Measurements from ENCODE around the gene MAP3K5.
"Not testable (repeated sequence)": the region's sequence is repeated elsewhere in the genome, so short reads cannot be mapped to it uniquely, and the experiment has no call there.

The MAP3K5 gene

DNA sequence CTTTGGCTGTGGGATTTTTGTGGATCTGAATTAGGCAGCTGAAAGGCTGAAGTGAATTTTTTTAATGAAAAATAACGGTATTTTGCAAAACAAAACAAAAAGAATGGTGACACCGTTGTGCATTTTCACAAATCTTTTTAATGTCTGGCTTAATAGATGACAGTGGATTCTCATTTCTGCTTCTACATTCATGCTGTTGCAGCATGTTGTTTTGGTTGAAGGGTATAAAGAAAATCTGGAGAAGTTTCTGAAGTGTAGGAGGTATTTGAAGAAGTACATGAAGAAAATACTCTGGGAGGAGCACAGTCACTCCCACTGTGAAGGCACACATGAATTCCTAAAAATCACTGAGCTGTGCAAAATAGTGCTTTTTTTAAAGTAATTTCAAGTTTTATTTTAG lies 3.1 kb upstream of the MAP3K5 start:
- in situ Hi-C loops (cut with HindIII; ENCODE audit: low sequenced_read_pairs) = no loop called here

DNA sequence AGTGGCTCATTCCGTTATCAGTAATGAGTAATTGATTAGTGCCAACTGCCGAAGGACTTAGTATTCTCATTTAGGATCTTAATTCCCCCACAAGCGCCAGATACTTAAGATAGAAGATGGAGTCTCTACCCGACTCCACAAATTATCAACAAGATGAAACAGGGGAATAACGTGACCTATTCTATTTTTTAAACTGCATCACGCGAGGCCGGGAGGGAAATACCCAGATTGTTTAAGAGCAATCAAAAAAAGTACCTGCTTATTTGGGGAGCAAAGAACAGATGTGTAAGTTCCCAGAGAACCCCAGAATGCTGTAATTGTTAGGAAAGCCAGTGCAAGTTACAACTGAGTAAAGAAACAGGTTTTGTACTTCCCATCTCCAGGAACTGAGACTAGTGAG lies 1.1 kb upstream of the MAP3K5 start:
- in situ Hi-C loops (cut with HindIII; ENCODE audit: low sequenced_read_pairs) = no loop called here

DNA sequence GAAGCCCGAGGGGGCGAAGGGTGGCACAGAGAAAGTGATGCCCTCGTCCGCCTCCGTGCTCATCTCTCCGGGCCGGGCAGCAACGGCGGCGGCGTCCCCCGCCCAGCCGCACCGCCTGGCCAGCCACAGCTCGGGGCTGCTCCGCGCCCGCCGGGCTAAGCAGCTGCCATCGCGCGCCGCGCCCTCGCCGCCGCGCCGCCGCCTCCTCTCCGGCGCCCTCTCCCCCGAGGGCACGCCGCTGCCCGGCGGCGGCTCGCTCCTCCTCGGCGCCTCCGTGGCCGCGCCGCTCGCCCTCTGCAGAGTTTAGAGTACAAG lies 225 bp downstream of the MAP3K5 start:
- in situ Hi-C loops (cut with HindIII; ENCODE audit: low sequenced_read_pairs) = no loop called here

DNA sequence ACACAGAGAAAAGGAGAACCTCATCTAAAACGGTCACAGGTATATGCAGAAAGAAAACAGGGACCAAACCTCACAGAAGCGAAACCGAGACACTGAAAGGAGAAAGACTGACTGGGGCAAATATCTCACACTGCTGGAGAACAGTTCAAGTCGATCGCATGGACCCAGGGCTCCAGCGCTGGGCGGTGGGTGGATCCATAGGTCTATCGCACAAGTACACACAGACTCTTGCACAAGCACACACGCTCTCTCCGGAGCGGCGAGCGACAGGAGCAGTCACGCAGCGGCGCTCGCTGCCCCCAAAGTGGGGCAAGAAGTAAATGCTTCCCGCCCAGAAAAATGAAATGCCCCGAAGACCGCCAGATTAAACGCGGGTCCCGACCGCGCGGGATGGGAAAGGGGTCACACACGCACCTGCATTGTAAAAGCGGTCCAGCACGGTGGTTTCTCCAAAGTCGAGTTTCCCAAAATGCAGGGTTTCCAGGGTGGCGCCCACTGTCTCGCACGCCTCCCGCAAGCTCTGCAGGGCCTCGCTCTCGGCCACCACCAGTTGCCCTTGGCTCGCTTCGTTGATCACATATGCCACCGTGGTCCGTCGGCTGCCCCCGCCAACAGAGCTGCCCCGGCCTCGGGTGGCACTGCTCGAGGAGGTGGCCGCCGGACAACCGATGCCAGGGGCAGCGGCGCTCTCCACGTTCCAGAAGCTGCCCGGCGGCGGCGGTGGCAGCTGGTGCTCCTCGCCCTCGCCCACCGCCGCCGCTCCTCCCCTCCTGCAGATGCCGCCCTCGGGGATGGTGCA lies 782 bp downstream of the MAP3K5 start:
- in situ Hi-C loops (cut with HindIII; ENCODE audit: low sequenced_read_pairs) = no loop called here

DNA sequence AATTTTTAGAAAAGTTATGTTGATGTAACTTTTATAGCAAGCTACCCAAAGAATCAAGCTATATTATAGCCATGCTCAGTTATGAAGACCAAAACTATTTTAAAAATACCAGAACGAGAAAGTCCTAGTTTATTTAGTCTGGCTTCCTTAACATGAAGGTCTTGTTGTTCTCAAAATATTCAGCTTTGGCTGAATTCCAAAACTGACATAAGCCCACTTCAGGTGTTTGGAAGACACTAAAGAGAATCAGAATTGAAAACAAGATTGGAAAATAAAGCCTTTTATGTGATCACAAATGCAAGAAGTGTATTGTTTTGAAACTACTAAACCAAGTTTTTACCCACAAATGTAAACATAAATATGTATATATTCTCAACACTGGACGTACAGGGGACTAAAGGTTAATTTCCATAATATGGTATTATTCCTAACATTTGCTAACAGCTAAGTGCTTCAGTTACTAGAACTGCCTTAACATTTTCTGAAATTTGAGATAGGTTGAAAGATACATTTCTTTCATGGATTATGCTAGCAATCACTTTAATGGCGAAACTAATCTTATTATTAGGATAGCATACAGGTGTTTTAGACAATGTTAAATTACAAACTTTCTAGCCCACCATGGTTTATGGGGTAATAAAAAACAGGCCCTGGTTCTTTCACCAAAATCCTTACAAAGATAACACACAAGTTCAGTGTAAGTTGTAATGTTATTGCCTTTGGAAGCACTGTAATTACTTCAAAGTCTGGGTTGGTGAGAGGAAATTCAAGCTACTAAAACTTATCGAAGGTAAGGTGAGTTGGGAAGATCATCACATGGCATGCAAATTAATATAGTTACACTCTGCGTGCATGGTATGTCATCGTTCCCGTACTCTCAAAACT lies 1.6 kb downstream of the MAP3K5 start:
- in situ Hi-C loops (cut with HindIII; ENCODE audit: low sequenced_read_pairs) = no loop called here

DNA sequence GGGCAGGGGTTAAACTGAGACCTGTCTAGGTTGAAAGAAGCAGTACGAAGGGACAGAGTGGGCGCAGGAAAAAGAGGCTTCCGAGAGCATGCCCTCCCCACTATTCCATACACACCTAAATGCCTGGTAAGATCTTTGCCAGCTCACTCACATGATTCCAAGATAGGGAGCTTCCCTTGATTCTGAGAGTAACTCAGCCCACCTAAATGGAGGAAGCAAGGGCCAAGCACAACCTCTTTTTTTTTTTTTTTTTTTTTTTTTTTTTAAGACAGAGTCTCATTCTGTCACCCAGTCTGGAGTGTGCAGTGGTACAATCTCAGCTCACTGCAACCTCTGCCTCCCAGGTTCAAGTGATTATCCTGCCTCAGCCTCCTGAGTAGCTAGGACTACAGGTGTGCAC lies 2.8 kb downstream of the MAP3K5 start:
- in situ Hi-C loops (cut with HindIII; ENCODE audit: low sequenced_read_pairs) = not testable (repeated sequence)

DNA sequence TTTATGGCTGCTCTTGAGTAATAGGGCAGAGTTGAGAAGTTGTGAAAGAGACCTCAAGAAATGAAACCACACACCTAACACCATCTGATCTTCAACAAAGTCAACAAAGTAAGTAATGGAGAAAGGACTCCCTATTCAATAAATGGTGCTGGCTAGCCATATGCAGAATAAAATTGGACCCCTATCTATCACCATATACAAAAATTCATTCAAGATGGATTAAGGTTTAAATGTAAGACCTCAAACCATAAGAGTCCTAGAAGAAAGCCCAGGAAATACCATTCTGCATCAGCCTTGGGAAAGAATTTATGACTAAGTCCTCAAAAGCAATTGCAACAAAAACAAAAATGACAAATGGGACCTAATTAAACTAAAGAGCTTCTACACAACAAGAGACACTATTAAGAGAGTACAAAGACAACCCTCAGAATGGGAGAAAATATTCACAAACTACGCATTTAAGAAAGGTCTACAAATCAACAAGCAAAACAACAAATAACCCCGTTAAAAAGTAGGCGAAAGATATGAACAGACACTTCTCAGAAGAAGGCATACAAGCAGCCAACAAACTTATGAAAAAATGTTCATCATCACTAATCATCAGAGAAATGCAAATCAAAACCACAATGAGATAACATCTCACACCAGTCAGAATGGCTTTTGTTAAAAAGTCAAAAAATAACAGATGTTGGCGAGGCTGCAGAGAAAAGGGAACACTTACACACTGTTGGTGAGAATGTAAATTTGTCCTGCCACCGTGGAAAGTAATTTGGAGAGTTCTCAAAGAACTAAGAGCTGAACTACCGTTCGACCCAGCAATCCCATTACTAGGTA lies 4.0 kb downstream of the MAP3K5 start:
- in situ Hi-C loops (cut with HindIII; ENCODE audit: low sequenced_read_pairs) = no loop called here

DNA sequence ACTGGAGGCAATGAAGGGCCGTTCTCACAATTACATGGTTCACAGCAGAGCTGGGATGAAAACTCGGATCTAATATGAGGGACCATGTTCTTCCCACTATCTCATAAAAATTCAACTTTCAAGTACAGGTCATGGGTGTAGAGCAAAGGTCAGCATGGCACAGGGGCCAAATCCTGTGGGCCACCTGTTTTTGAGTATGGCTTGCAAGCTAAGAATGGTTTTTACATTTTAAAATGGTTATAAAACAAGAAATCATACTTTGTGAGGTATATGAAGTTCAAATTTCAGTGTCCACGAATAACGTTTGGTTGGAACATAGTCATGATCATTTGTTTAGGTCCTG lies 4.6 kb downstream of the MAP3K5 start:
- in situ Hi-C loops (cut with HindIII; ENCODE audit: low sequenced_read_pairs) = no loop called here

DNA sequence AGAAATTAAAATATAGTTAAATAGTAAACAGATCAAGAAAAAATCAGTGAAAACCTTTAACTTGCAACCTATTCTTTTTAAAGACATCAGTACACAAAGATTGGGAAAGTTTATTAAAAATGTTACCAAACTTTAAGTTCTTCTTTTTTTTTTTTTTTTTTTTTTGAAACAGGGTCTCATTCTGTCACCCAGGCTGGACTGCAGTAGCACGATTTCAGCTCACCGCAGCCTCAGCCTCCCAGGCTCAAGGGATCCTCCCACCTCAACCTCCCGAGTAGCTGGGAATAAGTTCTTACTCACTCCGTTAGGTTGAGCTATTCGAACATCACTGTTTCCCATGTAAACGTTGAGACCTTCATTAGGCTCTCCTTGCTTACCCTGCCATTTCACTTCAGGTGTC lies 5.6 kb downstream of the MAP3K5 start:
- in situ Hi-C loops (cut with HindIII; ENCODE audit: low sequenced_read_pairs) = no loop called here

DNA sequence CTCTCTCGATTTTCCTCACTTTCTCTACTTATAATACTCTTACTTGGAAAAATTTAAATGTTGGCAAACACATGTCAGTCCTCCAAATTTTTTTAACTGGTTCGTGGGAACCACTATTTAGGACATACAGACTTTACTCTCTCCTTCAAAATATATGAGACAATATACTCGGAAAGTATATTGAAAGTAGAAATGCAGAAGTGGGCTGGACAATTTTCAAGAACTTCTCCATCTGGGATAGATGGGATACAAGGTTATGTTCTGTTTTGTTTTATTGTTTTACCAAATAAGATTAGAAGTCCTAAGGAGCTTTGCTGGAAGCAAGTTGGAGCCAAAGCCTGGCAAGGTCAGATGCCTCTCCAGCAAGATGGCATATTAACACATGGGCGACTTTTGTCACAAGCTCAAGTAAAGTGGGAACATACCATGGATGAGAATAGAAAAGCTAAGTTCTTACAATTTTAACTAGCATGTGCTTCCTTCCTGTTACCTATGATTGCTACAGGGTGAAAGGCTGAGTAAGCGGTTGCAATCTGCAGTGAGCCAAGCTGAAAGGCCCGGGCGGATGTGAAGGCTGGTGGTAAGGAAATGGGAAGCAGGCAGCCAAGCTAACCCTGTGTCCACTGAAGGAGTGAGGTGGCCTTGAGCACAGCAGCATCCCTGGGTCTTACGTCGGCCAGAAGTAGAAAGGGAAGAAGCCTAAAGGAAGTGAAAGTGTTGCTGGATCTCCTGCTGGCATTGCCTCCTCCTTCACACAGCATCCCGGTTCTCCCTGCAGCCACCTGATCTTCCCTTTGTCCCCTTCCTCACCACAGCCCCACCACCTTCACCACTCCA lies 7.1 kb downstream of the MAP3K5 start:
- in situ Hi-C loops (cut with HindIII; ENCODE audit: low sequenced_read_pairs) = no loop called here

DNA sequence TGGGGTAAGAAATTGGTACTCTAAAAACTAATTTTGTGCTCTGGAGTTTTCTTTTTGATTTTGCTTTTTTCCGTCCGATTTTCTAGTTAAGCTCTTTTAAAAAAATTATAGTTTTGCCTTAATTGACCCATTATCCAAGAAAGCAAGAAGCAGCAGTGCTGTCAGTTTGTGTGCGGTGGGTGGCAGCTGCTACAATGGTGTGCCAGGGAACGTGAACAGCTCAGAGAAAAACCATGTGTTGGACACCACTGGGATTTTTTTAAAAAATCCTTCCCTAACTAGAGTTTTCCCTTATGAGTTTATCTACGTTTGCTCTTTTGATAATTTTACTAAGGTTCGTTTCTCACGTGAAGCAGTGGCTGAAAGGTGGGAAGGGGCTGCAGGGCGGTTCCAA lies 8.0 kb downstream of the MAP3K5 start:
- in situ Hi-C loops (cut with HindIII; ENCODE audit: low sequenced_read_pairs) = no loop called here

DNA sequence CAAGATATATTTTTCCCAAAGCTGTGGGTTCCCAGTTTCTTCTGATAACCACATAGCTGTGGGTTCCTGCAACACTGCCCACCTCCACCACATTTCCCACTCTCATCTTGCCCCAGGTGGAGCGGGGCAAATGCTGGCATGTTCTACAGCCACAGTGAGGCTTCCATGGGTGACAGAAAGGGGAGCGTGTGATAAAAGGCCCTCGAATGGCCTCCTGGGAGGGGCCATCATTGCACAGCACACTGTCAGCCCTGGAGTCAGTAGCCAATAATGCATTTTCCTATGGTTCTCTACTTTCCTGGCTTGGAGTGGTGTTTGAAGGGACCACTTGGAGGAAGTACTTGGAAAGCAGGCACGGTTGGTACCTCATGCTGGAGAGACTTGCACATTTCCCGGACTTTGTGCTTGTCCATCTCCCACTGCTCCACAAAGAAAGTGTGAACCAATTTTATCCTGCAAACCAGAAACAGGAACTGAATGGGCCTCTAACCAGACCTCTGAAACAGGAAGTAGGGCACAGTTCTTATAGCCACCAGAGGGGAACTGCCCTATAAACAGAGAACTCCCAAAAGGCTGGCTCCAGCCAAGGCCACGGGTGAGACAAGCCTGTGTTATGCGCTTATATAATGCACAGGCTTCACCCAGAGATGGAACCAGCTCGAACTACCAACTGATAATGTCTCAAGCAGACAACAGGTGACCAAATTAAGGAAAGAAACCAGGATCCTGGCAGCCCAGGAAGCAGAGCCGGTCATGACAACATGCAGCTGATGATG lies 8.6 kb downstream of the MAP3K5 start:
- in situ Hi-C loops (cut with HindIII; ENCODE audit: low sequenced_read_pairs) = no loop called here

DNA sequence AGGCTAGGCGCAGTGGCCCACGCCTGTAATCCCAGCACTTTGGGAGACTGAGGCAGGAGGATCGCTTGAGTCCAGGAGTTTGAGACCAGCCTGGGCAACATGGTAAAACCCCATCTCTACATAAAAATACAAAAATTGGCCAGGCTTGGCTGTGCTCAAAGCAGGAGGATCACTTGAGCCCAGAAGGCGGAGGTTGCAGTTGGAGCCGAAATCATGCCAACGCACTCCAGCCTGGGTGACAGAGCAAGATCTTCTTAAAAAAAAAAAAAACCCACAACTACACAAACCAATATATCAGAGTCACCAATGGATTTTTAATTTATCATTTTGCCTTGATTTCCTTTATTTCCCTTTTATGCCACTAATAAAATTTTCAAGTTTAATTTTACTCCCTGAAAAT lies 9.3 kb downstream of the MAP3K5 start:
- in situ Hi-C loops (cut with HindIII; ENCODE audit: low sequenced_read_pairs) = no loop called here

DNA sequence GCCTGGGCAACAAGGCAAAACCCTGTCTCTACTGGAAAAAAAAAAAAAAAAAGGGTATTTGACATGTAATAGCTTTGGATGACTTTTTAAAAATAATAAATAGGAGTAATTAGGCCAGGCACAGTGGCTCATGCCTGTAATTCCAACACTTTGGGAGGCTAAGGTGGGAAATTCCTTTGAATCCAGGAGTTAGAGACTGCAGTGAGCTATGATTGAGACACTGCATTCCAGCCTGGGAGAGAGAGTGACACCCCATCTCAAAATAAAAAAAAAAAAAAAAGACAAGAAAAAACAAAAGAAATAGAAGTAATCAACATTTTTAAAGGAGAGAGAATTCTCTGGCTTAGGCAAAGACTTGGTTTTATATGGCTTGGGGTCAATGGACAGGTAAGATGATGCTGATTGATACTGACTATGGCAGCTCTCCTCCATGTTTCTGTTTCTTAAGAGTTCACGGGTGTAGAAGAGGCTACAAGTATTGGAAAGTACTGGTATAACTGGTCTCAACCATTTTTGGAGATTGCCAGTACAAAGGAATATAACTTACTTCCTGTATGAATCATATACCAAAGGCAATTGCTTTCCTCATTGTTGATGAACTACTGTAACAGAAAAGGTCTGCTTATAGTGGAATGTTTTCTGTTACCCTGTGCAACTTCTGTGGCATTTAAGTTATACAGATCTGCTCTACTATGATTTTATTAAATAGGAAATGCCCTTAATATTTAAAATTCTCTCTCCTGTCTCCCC lies 10.1 kb downstream of the MAP3K5 start:
- in situ Hi-C loops (cut with HindIII; ENCODE audit: low sequenced_read_pairs) = no loop called here

DNA sequence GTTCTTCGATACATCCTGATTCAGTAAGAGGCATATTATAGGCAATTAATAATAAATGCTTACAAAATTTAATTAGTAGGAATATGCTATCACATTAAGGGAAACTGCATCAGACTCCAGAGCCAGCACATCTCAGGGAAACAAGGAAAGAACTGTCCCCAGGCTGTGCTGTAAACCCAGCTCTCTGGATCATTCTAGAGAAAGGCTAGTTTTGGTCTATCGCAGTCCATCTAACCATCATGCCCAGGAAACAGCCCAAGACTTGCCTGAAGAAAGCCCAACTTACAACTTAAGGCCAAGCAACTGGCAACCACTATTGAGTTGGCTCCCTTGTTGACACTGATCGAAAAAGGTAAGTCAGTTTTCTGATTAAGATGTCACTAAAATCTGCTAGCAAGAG lies 11.3 kb downstream of the MAP3K5 start:
- in situ Hi-C loops (cut with HindIII; ENCODE audit: low sequenced_read_pairs) = no loop called here

DNA sequence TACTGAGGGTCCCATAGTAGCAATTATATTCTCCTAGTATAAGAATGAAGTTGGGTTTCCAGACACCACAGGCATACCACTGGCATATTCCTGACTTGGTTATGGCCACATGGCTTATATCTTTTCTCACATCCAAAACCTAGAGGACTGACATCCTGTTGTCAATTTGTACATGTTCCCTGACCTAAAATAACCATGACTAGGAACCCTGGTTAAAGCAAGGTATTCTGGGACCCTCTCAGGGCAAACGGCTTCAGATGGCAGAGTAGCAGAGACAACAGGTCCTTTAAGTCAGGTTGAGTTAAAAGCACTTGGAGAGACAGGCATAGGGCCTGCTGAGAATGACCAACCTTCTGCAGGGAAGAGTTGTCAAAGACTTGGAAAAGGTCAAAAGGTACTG lies 12.6 kb downstream of the MAP3K5 start:
- in situ Hi-C loops (cut with HindIII; ENCODE audit: low sequenced_read_pairs) = loop anchor here (5.0 kb wide), 1 partner anchor 122 kb away; no protein-coding TSS in a partner anchor

DNA sequence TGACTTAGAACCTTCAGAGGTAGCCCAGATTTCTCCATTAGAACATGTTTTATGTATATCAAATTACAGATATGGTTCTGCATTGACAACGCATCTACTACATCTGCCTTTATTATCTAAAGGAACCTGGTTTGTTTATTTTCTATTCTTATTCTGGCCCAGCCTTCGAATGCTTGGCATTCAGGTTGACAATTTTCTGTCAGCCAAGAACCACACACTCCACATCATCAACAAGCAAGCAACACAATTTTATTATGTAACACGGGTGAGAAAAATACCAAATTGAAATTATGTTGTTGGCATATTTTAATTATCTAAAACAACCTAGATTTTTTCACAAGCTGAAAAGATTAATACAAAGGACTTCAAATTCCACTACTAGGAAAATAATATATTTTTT lies 14.6 kb downstream of the MAP3K5 start:
- in situ Hi-C loops (cut with HindIII; ENCODE audit: low sequenced_read_pairs) = loop anchor here (5.0 kb wide), 1 partner anchor 120 kb away; no protein-coding TSS in a partner anchor

DNA sequence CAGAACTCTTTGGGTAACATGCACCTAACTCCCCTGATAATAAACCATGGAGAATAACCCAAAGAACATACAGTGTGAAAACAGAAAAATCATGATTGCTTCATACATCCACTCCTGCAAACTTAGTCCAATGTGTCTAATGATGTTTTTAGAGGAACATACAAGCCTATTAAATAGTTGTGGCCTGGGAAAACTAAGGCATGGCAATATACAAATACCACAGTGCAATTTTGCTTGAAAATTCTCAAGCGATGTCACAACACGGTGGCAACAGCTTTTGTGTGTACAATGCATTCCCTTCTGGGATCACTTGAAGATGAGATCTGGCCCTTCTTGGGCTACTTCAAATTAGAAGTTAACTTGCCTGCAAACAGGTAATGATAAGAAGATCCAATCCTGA lies 16.7 kb downstream of the MAP3K5 start:
- in situ Hi-C loops (cut with HindIII; ENCODE audit: low sequenced_read_pairs) = loop anchor here (5.0 kb wide), 1 partner anchor 118 kb away; no protein-coding TSS in a partner anchor

DNA sequence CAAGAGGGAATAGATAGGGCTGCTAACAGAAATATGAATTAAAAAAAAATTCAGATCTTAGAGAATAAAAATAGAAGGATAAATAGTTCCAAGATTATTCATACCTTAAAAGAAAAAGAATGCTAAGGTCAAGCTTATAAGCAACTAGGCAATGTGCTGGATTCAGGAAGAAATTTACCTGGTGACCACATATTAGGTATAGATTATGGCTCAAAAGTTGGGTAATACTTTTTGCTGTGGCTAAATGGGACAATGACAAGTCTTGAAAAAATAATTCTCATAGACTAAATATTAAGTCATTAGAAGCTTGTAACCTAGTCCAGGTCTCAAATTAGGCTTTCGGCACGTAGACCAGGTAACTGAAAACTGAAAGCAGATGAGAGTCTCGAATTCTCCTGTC lies 17.2 kb downstream of the MAP3K5 start:
- in situ Hi-C loops (cut with HindIII; ENCODE audit: low sequenced_read_pairs) = loop anchor here (5.0 kb wide), 1 partner anchor 118 kb away; no protein-coding TSS in a partner anchor
